HG02759 (cell line): ENCODE data around the gene ZNF354B.
"Not testable (repeated sequence)": the region's sequence is repeated elsewhere in the genome, so short reads cannot be mapped to it uniquely, and the experiment has no call there.

Experiments used
- ATAC-seq: cut with Tn5 transposase; IDR thresholded peaks from one replicate; pipeline ENCODE4 v1.9.1; 2021; ENCODE audit warnings: mild to moderate bottlenecking, moderate library complexity; ENCODE audit not compliant: unreplicated experiment

The ZNF354B gene

GRCh38 chr5:178883115-178883694, 23.5 kb downstream of the ZNF354B start:
- not testable (repeated sequence) for ATAC-seq

- no peak for ATAC-seq
These were observed 24.2 kb downstream of the ZNF354B start for GRCh38 chr5:178883815-178884430.

GRCh38 chr5:178895615-178896571, 36.1 kb downstream of the ZNF354B start, which contains the start of gene ZFP2:
Gene ZFP2 (plus strand): TSS chr5:178895913. CDS start chr5:178931314, 35,401 bp downstream.
- ATAC-seq = no peak

- no peak for ATAC-seq
These were observed 39.5 kb downstream of the ZNF354B start for GRCh38 chr5:178899289-178899688.

GRCh38 chr5:178902849-178903248, 43.1 kb downstream of the ZNF354B start:
- ATAC-seq = no peak

DNA sequence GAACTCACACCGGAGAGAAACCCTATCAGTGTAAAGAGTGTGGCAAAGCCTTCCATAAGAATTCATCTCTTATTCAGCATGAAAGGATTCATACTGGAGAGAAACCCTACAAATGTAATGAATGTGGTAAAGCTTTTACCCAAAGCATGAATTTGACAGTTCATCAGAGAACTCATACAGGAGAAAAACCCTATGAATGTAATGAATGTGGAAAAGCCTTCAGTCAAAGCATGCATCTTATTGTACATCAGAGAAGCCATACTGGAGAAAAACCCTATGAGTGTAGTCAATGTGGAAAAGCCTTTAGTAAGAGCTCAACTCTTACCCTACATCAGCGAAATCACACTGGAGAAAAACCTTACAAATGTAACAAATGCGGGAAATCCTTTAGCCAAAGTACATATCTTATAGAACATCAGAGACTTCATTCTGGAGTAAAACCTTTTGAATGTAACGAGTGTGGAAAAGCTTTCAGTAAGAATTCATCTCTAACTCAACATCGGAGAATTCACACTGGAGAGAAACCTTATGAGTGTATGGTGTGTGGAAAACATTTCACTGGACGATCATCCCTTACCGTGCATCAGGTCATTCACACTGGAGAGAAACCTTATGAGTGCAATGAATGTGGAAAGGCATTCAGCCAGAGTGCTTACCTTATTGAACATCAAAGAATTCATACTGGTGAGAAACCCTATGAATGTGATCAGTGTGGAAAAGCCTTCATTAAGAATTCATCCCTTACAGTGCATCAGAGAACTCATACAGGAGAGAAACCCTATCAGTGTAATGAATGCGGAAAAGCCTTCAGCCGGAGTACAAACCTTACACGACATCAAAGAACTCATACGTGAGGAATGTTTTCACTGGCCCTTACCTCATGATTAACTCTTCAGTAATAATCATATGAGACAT, 72.3 kb downstream of the ZNF354B start:
- no peak for ATAC-seq
